B cell (primary cell): ENCODE data around the gene MICALL2. TPM values are rescaled to one million over a fixed set of nuclear protein-coding genes. Genes with fewer than 3 reads are reported as not detected.

Source experiments
- ATAC-seq: fragments of 200-7000 bp; cut with Tn5 transposase; one replicate; pipeline ENCODE4 v1.10.0; 2021; ENCODE audit warnings: low read depth, mild to moderate bottlenecking, moderate number of reproducible peaks, moderate library complexity
- CTCF ChIA-PET: fragments of 350-600 bp; sonication (Branson Sonifier 250); formaldehyde crosslinking; loops from one replicate; lab custom pipeline; 2021; ENCODE audit warnings: antibody characterized with exemption, inconsistent platforms; lab: Charles Lee
- POLR2A ChIA-PET: fragments of 350-600 bp; sonication (Branson Sonifier 250); formaldehyde crosslinking; loops from one replicate; lab custom pipeline; 2021; ENCODE audit warnings: antibody characterized with exemption; lab: Charles Lee
- DNase-seq: peaks from one replicate; pipeline ENCODE4 v3.0.0; 2013
- H2AFZ ChIP-seq: 2 replicates; pipeline ENCODE4 v1.6.1; 2012; ENCODE audit warnings: mild to moderate bottlenecking, low read depth, low read length; ENCODE audit not compliant: insufficient read depth, poor library complexity, severe bottlenecking
- H3K27ac ChIP-seq, 2 donors: 1 replicate in 1 of 2; 2 replicates in 1 of 2; pipeline ENCODE4 v1.5.1; 2012 to 2013; ENCODE audit warnings: low read length in 2 of 2, mild to moderate bottlenecking in 2 of 2, moderate library complexity in 1 of 2
- H3K27me3 ChIP-seq, 4 experiments: fragments of 200-600 bp in 1 of 4; sonication (generic) in 1 of 4; replicated peaks in 1 of 4; 1 replicate in 2 of 4; 2 replicates in 2 of 4; pipeline versions ENCODE4 v1.6.1 to v1.7.0; 2013 to 2016; ENCODE audit warnings: low read length in 3 of 4, mild to moderate bottlenecking in 2 of 4, mixed read lengths in 1 of 4, moderate library complexity in 1 of 4; ENCODE audit not compliant: insufficient read depth in 4 of 4, control insufficient read depth in 3 of 4; ENCODE audit errors: control extremely low read depth in 1 of 4
- H3K36me3 ChIP-seq, 2 experiments: replicated peaks in 1 of 2; 1 replicate in 1 of 2; 2 replicates in 1 of 2; pipeline versions ENCODE4 v1.6.1 to v1.7.1; 2013; ENCODE audit warnings: low read length in 1 of 2; ENCODE audit not compliant: insufficient read depth in 2 of 2, control insufficient read depth in 1 of 2; ENCODE audit errors: control extremely low read depth in 1 of 2, extremely low read depth in 1 of 2
- H3K4me1 ChIP-seq, 2 donors: fragments of 200-600 bp in 1 of 2; sonication (generic) in 1 of 2; 1 replicate in 1 of 2; 2 replicates in 1 of 2; pipeline versions ENCODE4 v1.5.1 to v1.6.1; 2013 to 2017; ENCODE audit warnings: low read length in 2 of 2; ENCODE audit not compliant: control insufficient read depth in 2 of 2, insufficient read depth in 2 of 2
- H3K4me2 ChIP-seq: replicated peaks from 2 replicates; pipeline ENCODE3; 2012; ENCODE audit warnings: mild to moderate bottlenecking, low read depth, low read length; ENCODE audit not compliant: poor library complexity, severe bottlenecking
- H3K4me3 ChIP-seq, 5 experiments: fragments of 200-600 bp in 1 of 5; sonication (generic) in 1 of 5; 1 replicate in 3 of 5; 2 replicates in 2 of 5; pipeline versions ENCODE4 v1.5.1 to v1.7.0; 2011 to 2016; ENCODE audit warnings: low read length in 4 of 5, mild to moderate bottlenecking in 4 of 5, low read depth in 2 of 5, control low read depth in 1 of 5, moderate library complexity in 1 of 5; ENCODE audit not compliant: insufficient read depth in 1 of 5; ENCODE audit errors: control extremely low read depth in 1 of 5, extremely low read depth in 1 of 5
- H3K79me2 ChIP-seq: fragments of 200-600 bp; sonication (generic); one replicate; pipeline ENCODE4 v1.6.0; 2016; ENCODE audit warnings: low read length; ENCODE audit not compliant: control insufficient read depth, insufficient read depth
- H3K9ac ChIP-seq: fragments of 200-600 bp; sonication (generic); 2 replicates; pipeline ENCODE4 v1.6.1; 2017; ENCODE audit warnings: mild to moderate bottlenecking, low read length, moderate library complexity
- H3K9me3 ChIP-seq, 3 donors: one replicate each; pipeline versions ENCODE4 v1.6.1 to v1.7.1; 2013; ENCODE audit warnings: low read length in 2 of 3; ENCODE audit not compliant: control insufficient read depth in 2 of 3, insufficient read depth in 1 of 3; ENCODE audit errors: control extremely low read depth in 1 of 3
- H4K20me1 ChIP-seq: 2 replicates; pipeline ENCODE4 v1.6.0; 2012; ENCODE audit warnings: mild to moderate bottlenecking, low read length; ENCODE audit not compliant: insufficient read depth, control insufficient read depth, poor library complexity, severe bottlenecking
- H3K27ac Mint-ChIP-seq: one replicate; pipeline ENCODE4 v1.8.0; 2021; ENCODE audit warnings: mixed read lengths
- H3K27me3 Mint-ChIP-seq: one replicate; pipeline ENCODE4 v1.8.0; 2021; ENCODE audit warnings: mixed read lengths
- H3K4me1 Mint-ChIP-seq: one replicate; pipeline ENCODE4 v1.8.0; 2021; ENCODE audit warnings: mixed read lengths
- H3K4me3 Mint-ChIP-seq: one replicate; pipeline ENCODE4 v1.8.0; 2021; ENCODE audit warnings: mixed read lengths
- H3K9me3 Mint-ChIP-seq: one replicate; pipeline ENCODE4 v1.8.0; 2022; ENCODE audit warnings: mixed read lengths; ENCODE audit not compliant: insufficient read depth
- EZH2 ChIP-seq: IDR thresholded peaks from 2 replicates; pipeline ENCODE4 v1.6.1; 2012; ENCODE audit warnings: borderline replicate concordance, low read depth, mild to moderate bottlenecking, moderate library complexity, low read length; ENCODE audit not compliant: insufficient read depth, poor library complexity, severe bottlenecking
- WGBS: methylation state at CpG from one replicate; pipeline ENCODE4 v1.1.5; 2013; ENCODE audit warnings: missing lambda C conversion rate; ENCODE audit not compliant: insufficient coverage; 5-methylcytosine and 5-hydroxymethylcytosine counted together
- intact Hi-C: fragments of 100-400 bp; cut with micrococcal nuclease; formaldehyde crosslinking; loops from one replicate; pipeline ENCODE4 v1.10.0; 2022
- polyA plus RNA-seq: library from polyadenylated mRNA; depleted of rRNA; stranded (reverse); fragments of >200 nt; gene quantifications from 2 replicates; pipeline ENCODE4 v1.2.3, GENCODE V29; 2012
- total RNA-seq, 2 donors: library from RNA; stranded (reverse); fragments of 120-200 nt in 1 of 2; gene quantifications; 1 replicate in 1 of 2; 2 replicates in 1 of 2; pipeline versions ENCODE4 v1.2.3 to v1.2.4, GENCODE V29; 2013 to 2022
- TF ChIP-seq, protein P1 (sequence below): fragments of 200-600 bp; IDR thresholded peaks from one replicate; pipeline ENCODE4 v1.8.0; 2022; ENCODE audit warnings: antibody characterized with exemption, mild to moderate bottlenecking

Gene MICALL2
- total and polyA plus RNA-seq, 2 donors (not counting 1 experiment from before 2014, with no cell fraction given) = 0.85 to 0.94 TPM

GRCh38 chr7:1408466-1408865 is 50.8 kb downstream of the MICALL2 start:
- no peak overlapping the region for H3K9ac ChIP-seq

DNA sequence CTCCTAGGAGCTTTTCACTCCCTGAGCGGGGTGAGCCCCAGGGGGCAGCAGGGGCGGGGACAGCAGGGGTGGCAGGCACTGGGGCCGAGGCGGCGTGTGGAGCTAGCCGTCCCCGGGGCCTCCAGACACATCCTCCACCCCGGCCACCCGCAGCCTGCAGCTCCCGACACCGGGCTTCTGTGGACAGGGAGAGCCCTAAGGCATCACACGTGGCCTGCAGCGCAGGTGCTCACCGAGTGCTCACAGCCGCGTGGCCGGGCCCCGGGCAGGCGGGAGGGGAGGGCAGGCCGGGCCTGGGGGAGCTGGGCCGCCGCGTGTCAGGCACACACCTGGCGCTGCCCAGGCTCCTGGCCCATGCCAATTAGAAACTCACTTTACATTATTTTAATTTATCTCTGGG is 51.4 kb downstream of the MICALL2 start:
- Mint-ChIP-seq H3K27me3 (peaks cover 33% of the 10 kb centered on the region), H3K9me3 (no peaks in the 10 kb centered on the region), H3K4me1 (peaks cover 4% of the 10 kb centered on the region), H3K27ac (no peak overlapping the region), H3K4me3 (no peak overlapping the region)
- ChIA-PET CTCF (no interaction called here), POLR2A (no interaction called here)
- H3K4me2 ChIP-seq = no peak overlapping the region
- H3K9me3 ChIP-seq = peaks cover 0 to 24% (median 0%) of the 10 kb centered on the region in 3 donors
- ATAC-seq (no peak), DNase-seq (no peak)
- no peak overlapping the region for H2AFZ ChIP-seq
- H3K9ac ChIP-seq = no peak overlapping the region
- H3K4me1 ChIP-seq = peaks cover 6 to 9% of the 10 kb centered on the region in 2 donors
- H3K27ac ChIP-seq = no peak overlapping the region
- no peaks in the 10 kb centered on the region for H3K36me3 ChIP-seq
- H3K4me3 ChIP-seq = no peak overlapping the region
- H3K79me2 ChIP-seq = no peaks in the 10 kb centered on the region
- H4K20me1 ChIP-seq = no peaks in the 10 kb centered on the region
- peaks cover 0 to 34% (median 10%) of the 10 kb centered on the region in 4 experiments for H3K27me3 ChIP-seq
- TF ChIP-seq, protein P1, sequence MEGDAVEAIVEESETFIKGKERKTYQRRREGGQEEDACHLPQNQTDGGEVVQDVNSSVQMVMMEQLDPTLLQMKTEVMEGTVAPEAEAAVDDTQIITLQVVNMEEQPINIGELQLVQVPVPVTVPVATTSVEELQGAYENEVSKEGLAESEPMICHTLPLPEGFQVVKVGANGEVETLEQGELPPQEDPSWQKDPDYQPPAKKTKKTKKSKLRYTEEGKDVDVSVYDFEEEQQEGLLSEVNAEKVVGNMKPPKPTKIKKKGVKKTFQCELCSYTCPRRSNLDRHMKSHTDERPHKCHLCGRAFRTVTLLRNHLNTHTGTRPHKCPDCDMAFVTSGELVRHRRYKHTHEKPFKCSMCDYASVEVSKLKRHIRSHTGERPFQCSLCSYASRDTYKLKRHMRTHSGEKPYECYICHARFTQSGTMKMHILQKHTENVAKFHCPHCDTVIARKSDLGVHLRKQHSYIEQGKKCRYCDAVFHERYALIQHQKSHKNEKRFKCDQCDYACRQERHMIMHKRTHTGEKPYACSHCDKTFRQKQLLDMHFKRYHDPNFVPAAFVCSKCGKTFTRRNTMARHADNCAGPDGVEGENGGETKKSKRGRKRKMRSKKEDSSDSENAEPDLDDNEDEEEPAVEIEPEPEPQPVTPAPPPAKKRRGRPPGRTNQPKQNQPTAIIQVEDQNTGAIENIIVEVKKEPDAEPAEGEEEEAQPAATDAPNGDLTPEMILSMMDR = no peak
- TF ChIP-seq EZH2 = no peak
- 78% methylated on average over 20 of the region's 24 CpGs for WGBS
- intact Hi-C loops = no loop called here

More at GRCh38 chr7:1408466-1408865, 50.8 kb downstream of the MICALL2 start:
- Histone ChIP-seq H3K36me3 (no peaks in the 10 kb centered on the region), H3K79me2 (no peaks in the 10 kb centered on the region), H3K4me2 (no peak overlapping the region), H3K4me1 (peaks cover 9 to 10% of the 10 kb centered on the region in 2 donors), H4K20me1 (no peaks in the 10 kb centered on the region), H3K27me3 (peaks cover 0 to 34% (median 7%) of the 10 kb centered on the region in 4 experiments), H3K9me3 (peaks cover 0 to 24% (median 0%) of the 10 kb centered on the region in 3 donors), H2AFZ (no peak overlapping the region), H3K4me3 (no peak overlapping the region), H3K27ac (no peak overlapping the region)
- Mint-ChIP-seq H3K9me3 (no peaks in the 10 kb centered on the region), H3K4me3 (no peak overlapping the region), H3K27ac (no peak overlapping the region), H3K4me1 (peaks cover 5% of the 10 kb centered on the region), H3K27me3 (peaks cover 36% of the 10 kb centered on the region)
- intact Hi-C loops = no loop called here
- ChIA-PET POLR2A (no interaction called here), CTCF (no interaction called here)
- WGBS = 83% methylated on average over 8 of the region's 8 CpGs
- ATAC-seq (no peak), DNase-seq (no peak)
- TF ChIP-seq EZH2 = no peak
- TF ChIP-seq, protein P1 = no peak
